Effector memory CD8-positive, alpha-beta T cell (primary cell): ENCODE results near the gene SF3B2.
"Not testable (repeated sequence)": the region's sequence is repeated elsewhere in the genome, so short reads cannot be mapped to it uniquely, and the experiment has no call there.

Experiments
- ATAC-seq: fragments of 150-1000 bp; cut with Tn5 transposase; replicated peaks from 2 replicates; pipeline ENCODE4 v1.10.0; 2021; ENCODE audit warnings: mild to moderate bottlenecking, moderate library complexity
- DNase-seq, 3 experiments: peaks; one replicate each; pipeline ENCODE4 v3.0.0; 2021
- H3K27ac Mint-ChIP-seq, 2 donors: one replicate each; pipeline ENCODE4 v1.8.0; 2022; ENCODE audit warnings: mild to moderate bottlenecking in 2 of 2, mixed read lengths in 2 of 2, moderate library complexity in 2 of 2
- H3K27me3 Mint-ChIP-seq, 2 donors: one replicate each; pipeline ENCODE4 v1.8.0; 2022; ENCODE audit warnings: mixed read lengths in 2 of 2
- H3K36me3 Mint-ChIP-seq: one replicate; pipeline ENCODE4 v1.8.0; 2022; ENCODE audit warnings: mild to moderate bottlenecking, moderate library complexity, mixed read lengths; ENCODE audit not compliant: insufficient read depth
- H3K4me1 Mint-ChIP-seq, 2 donors: one replicate each; pipeline ENCODE4 v1.8.0; 2022; ENCODE audit warnings: low read depth in 2 of 2, mixed read lengths in 2 of 2
- H3K4me3 Mint-ChIP-seq, 2 donors: one replicate each; pipeline ENCODE4 v1.8.0; 2022; ENCODE audit warnings: mild to moderate bottlenecking in 2 of 2, mixed read lengths in 2 of 2, moderate library complexity in 2 of 2
- H3K9me3 Mint-ChIP-seq, 2 donors: one replicate each; pipeline ENCODE4 v1.8.0; 2022; ENCODE audit warnings: mixed read lengths in 2 of 2

SF3B2 gene

DNA sequence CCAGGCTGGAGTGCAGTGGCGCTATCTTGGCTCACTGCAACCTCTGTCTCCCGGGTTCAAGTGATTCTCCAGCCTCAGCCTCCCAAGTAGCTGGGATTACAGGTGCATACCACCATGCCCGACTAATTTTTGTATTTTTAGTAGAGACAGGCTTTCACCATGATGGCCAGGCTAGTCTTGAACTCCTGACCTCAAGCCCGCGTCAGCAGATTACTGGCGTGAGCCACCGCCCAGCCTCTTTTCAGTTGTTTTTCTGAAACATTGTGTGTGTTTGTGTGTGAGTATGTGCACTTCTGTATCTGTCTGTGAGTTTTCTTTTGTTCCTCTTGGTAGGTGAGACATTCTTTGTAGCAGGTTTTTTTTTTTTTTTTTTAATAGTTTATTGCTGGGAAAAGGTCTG, 26.8 kb downstream of the SF3B2 start:
- peak overlapping the region; percentile 76 to 98 for H3K27ac Mint-ChIP-seq
- peak overlapping the region in 1 of 2 donors; percentile 87 for H3K4me3 Mint-ChIP-seq
- peaks cover 54 to 61% of the 10 kb centered on the region in 2 donors for H3K4me1 Mint-ChIP-seq
- H3K27me3 Mint-ChIP-seq, DNase-seq, ATAC-seq, H3K9me3 Mint-ChIP-seq: not testable (repeated sequence)
- peaks cover 32% of the 10 kb centered on the region for H3K36me3 Mint-ChIP-seq

DNA sequence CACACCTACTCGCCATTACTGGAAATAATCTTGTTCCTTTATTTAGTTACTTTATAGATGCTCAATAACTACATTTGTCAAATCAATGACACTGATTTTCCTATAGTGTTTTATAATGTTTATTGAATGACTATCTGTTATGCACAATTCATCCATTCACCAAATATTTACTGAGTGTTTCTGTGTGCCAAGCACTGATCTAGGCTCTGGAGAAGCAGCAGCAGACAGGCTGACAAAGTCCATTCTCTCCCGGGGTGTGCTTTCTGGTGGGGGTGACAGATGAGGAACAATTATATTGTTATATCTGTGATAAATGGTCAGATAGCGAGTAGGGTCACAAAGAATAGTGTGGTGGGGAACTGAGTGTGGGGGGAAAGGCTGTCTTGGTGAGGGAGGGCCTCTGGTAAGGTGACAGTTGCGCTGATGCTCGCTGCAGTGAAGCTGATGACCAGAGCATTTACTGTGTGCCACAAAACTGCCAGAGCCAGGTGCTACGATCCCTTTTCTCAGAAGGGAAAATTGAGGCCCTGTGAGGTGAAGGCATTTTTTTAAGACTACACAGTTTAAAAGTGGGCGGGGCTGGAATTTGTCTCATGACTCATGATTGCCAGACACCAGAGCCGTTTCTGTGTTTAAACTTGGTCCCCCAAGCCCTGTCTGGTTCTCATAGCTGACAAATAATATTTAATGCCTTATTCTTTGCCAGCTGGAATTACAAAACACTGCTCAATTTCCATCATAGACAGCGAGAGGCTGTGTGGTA, 28.1 kb downstream of the SF3B2 start:
- DNase-seq, result peak; percentile 46 to 61 (median 53)
- no peaks in the 10 kb centered on the region for H3K27me3 Mint-ChIP-seq

DNA sequence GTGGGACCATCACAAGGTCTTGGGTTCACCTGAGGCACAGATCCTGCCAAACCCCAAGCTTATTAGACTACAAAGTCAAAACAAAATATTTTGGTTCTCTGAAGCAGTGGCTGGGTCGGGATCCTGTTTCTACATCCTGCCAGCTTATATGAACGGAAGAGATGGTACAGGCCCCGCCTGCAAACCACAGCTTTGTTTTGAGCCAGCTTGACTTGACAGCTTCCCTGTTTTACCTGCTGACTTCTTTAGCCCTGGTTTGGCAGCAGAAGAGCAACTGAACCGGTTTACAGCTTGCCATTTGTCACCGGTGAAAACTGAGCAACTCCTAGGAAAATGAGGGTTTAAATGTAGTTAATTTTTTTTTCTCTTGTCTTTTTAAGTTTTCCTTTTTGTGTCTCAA, 29.3 kb downstream of the SF3B2 start:
- peak overlapping the region; percentile 76 to 98 for H3K27ac Mint-ChIP-seq
- peak overlapping the region; percentile 81 to 87 for H3K4me3 Mint-ChIP-seq
- peaks cover 57 to 71% of the 10 kb centered on the region in 2 donors for H3K4me1 Mint-ChIP-seq
- peaks cover 8% of the 10 kb centered on the region for H3K36me3 Mint-ChIP-seq
- no peaks in the 10 kb centered on the region for H3K9me3 Mint-ChIP-seq
- ATAC-seq (peak; percentile 97), DNase-seq (peak; percentile 63 to 67 (median 66))
- H3K27me3 Mint-ChIP-seq, result no peaks in the 10 kb centered on the region

More for the DNA sequence above, 28.1 kb downstream of the SF3B2 start:
- H3K4me3 Mint-ChIP-seq, result peak overlapping the region; percentile 81 to 87
- ATAC-seq, result peak; percentile 60
- peak overlapping the region; percentile 76 to 98 for H3K27ac Mint-ChIP-seq
- peaks cover 60 to 68% of the 10 kb centered on the region in 2 donors for H3K4me1 Mint-ChIP-seq
- peaks cover 19% of the 10 kb centered on the region for H3K36me3 Mint-ChIP-seq
- H3K9me3 Mint-ChIP-seq, result no peaks in the 10 kb centered on the region

DNA sequence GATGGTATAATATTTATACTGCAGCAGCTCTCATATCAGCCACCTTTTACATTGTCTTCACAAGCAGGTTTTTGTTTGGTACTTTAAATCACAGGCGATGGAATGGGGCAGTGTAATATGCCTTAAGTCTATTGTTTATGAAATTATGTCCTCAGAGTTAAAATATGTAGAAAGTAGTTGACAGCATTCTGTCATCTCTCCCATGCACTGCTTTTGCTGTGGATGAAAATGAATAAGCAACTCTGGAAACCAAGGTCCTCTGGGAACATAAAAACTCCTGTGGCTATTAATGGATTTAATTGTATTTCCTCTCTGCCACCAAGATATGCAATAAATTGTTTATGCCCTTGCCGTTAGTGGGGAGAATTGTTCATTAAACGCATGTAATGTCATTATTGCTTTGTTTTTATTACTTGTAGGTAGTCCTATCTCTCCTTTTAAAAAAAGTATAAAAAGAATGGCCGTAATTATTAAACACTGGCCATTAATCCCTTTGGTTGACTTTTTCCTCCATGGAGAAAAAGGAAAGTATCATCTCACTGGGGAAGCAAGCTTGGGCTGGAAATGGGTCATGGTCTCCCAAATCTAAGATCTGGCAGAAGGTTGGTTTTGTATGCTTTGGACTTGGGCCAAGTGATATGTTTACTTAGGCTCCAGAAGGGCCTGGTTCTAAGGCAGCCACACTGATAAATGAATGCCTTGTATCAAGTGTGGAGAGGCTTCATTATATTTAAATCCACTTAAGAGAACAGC, 31.0 kb downstream of the SF3B2 start:
- H3K27ac Mint-ChIP-seq, result peak overlapping the region; percentile 76 to 82
- H3K36me3 Mint-ChIP-seq, result no peaks in the 10 kb centered on the region
- DNase-seq (no peak), ATAC-seq (no peak)
- H3K27me3 Mint-ChIP-seq, result no peaks in the 10 kb centered on the region
- H3K4me1 Mint-ChIP-seq, result peaks cover 57 to 78% of the 10 kb centered on the region in 2 donors
- no peaks in the 10 kb centered on the region for H3K9me3 Mint-ChIP-seq
- H3K4me3 Mint-ChIP-seq, result peak overlapping the region in 1 of 2 donors; percentile 87

DNA sequence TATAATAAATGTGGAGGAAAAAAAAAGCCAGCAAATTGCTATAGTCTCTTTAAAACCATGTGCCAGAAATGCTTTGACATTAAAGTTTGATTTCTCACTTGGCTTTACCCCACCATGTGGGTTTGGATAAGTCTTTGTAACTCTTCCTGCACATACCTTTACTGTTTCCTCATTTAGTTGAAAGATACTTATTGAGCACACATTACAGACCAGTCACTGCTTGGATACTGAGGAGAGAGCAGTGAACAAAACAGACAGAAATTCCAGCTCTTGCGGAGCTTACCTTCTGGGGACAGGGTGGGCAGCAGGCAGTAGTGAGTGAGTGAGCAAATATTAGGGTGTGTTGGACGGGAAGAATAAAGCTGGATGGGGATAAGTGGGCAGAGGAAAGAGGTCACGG, 31.6 kb downstream of the SF3B2 start:
- H3K27ac Mint-ChIP-seq, result peak overlapping the region; percentile 76 to 82
- no peaks in the 10 kb centered on the region for H3K36me3 Mint-ChIP-seq
- no peaks in the 10 kb centered on the region for H3K9me3 Mint-ChIP-seq
- peaks cover 57 to 77% of the 10 kb centered on the region in 2 donors for H3K4me1 Mint-ChIP-seq
- no peak for DNase-seq
- no peak for ATAC-seq
- peak overlapping the region; percentile 2 to 87 for H3K4me3 Mint-ChIP-seq
- no peaks in the 10 kb centered on the region for H3K27me3 Mint-ChIP-seq

DNA sequence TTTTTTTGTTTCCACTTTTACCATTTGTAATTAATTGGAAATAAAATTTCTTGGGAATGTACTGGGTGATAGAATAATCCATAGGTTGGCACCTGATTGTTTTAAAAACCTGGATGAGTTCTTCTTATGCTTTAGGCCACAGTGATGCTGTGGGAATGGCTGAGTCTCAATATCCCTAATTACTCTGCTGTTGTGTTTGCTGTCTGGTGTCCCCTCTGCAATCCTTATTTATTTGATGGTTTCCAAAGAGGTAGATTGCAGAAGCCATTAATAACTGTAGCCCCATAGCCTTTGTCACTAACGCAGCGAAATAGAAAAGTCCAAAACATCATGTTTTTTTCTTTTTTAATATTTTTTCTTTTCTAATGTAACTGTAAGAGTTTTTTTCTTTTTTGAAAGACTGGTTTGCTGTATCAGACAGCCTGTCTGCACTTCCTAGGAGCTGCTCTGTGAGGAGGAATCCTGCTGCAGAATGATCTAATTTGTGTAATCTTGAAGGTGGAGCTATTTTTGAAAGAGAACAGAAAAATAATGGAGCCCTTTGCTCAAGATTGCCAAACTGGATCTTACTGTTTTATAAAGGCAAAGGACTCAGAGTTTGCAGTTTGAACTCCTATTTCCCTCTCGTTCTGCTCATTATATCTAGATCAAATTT, 32.8 kb downstream of the SF3B2 start:
- H3K4me1 Mint-ChIP-seq, result peaks cover 48 to 67% of the 10 kb centered on the region in 2 donors
- H3K4me3 Mint-ChIP-seq, result peak overlapping the region in 1 of 2 donors; percentile 35
- no peak for ATAC-seq

DNA sequence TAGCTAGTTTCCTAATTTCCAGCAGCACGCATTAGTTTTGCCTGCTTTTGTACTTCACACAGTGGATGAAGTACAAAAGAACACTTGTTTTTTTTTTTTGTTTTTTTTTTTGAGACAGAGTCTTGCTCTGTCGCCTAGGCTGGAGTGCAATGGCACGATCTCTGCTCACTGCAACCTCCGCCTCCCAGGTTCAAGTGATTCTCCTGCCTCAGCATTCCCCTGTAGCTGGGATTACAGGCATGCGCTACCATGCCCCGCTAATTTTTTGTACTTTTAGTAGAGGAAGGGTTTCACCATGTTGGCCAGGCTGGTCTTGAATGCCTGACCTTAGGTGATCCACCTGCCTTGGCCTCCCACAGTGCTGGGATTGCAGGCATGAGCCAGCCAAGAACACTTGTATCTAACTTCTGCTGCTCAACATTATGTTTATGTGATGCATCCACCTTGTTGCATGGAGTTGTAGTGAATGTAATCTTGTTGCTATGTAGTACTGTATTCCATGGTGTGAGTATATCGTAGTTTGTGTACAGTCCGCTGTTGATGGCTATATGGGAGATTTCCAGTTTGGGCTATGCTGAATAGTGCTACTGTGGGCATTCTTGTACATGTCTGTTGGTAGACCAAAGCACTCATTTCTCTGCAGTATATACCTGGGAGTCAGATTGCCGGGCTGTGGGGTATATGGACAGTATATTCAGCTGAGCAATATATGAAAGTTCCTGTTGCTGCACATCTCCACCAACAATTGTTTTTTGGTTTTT, 35.2 kb downstream of the SF3B2 start:
- H3K9me3 Mint-ChIP-seq, result no peaks in the 10 kb centered on the region
- no peaks in the 10 kb centered on the region for H3K27me3 Mint-ChIP-seq
- H3K36me3 Mint-ChIP-seq, result peaks cover 10% of the 10 kb centered on the region
- ATAC-seq, result no peak
- DNase-seq, result no peak
- peak overlapping the region; percentile 46 to 54 for H3K27ac Mint-ChIP-seq
- no peak overlapping the region for H3K4me3 Mint-ChIP-seq
- H3K4me1 Mint-ChIP-seq, result peaks cover 30 to 54% of the 10 kb centered on the region in 2 donors

More for the DNA sequence above, 32.8 kb downstream of the SF3B2 start:
- Mint-ChIP-seq H3K9me3 (no peaks in the 10 kb centered on the region), H3K27me3 (no peaks in the 10 kb centered on the region), H3K36me3 (no peaks in the 10 kb centered on the region), H3K27ac (peak overlapping the region; percentile 76 to 82)
- DNase-seq, result no peak

DNA sequence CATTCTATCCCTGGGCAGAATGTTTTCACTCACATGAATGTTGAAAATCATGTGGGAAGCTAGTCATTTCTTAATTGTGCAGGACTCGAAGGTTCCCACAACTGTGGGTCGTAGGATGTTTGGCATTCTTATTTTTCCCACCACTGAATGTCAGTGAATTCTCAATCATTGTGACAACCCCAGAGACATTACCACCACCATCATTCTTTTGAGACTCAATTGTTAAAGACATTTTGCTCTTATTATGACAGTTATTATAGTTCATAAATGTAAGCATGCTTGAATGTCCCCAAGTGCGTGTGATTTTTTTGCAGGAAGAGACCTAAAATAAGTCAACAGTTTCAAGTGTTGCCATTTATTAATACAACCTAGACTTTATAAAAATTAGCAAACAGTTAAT, 36.9 kb downstream of the SF3B2 start:
- DNase-seq, result no peak
- peak overlapping the region in 1 of 2 donors; percentile 55 for H3K27ac Mint-ChIP-seq
- peaks cover 20 to 40% of the 10 kb centered on the region in 2 donors for H3K4me1 Mint-ChIP-seq

DNA sequence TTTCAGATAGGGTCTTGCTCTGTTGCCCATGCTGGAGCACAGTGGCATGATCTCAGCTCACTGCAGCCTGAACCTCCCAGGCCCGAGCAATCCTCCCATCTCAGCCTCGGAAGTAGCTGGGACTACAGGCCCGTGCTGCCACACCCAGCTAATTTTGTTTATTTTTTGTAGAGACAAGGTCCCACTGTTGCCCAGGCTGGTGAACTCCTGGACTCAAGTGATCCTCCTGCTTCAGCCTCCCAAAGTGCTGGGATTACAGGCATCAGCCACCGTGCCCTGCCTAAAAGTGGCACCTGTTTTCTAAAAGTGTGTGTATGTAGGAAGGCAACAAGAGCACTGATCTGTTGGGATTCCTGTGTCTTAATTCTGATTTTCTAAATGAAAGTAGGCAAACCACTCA, 38.1 kb downstream of the SF3B2 start:
- H3K4me3 Mint-ChIP-seq, result peak overlapping the region in 1 of 2 donors; percentile 9
- no peaks in the 10 kb centered on the region for H3K9me3 Mint-ChIP-seq
- peaks cover 13% of the 10 kb centered on the region for H3K36me3 Mint-ChIP-seq
- no peaks in the 10 kb centered on the region for H3K27me3 Mint-ChIP-seq
- H3K4me1 Mint-ChIP-seq, result peaks cover 15 to 28% of the 10 kb centered on the region in 2 donors
- H3K27ac Mint-ChIP-seq, result peak overlapping the region in 1 of 2 donors; percentile 72
- DNase-seq (no peak), ATAC-seq (no peak)

More for the DNA sequence above, 36.9 kb downstream of the SF3B2 start:
- H3K36me3 Mint-ChIP-seq, result peaks cover 13% of the 10 kb centered on the region
- no peak overlapping the region for H3K4me3 Mint-ChIP-seq
- H3K9me3 Mint-ChIP-seq, result no peaks in the 10 kb centered on the region
- H3K27me3 Mint-ChIP-seq, result no peaks in the 10 kb centered on the region
- no peak for ATAC-seq

DNA sequence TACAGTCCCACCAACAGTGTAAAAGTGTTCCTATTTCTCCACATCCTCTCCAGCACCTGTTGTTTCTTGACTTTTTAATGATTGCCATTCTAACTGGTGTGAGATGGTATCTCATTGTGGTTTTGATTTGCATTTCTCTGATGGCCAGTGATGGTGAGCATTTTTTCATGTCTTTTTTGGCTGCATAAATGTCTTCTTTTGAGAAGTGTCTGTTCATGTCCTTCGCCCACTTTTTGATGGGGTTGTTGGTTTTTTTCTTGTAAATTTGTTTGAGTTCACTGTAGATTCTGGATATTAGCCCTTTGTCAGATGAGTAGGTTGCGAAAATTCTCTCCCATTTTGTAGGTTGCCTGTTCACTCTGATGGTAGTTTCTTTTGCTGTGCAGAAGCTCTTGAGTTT, 40.0 kb downstream of the SF3B2 start:
- not testable (repeated sequence) for H3K4me3 Mint-ChIP-seq, ATAC-seq, DNase-seq, H3K27ac Mint-ChIP-seq, H3K9me3 Mint-ChIP-seq, H3K27me3 Mint-ChIP-seq
- peaks cover 16% of the 10 kb centered on the region for H3K36me3 Mint-ChIP-seq
- peaks cover 17 to 28% of the 10 kb centered on the region in 2 donors for H3K4me1 Mint-ChIP-seq

DNA sequence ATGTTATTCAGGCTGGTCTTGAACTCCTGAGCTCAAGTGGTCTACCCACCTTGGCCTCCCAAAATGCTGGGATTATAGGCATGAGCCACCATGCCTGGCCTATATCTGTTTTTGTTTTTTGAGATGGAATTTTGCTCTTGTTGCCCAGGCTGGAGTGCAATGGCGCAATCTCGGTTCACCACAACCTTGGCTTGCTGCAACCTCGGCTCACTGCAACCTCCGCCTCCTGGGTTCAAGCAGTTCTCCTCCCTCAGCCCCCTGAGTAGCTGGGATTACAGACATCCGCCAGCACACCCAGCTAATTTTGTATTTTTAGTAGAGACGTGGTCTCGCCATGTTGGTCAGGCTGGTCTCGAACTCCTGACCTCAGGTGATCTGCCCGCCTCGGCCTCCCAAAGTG, 47.6 kb downstream of the SF3B2 start:
- peaks cover 16% of the 10 kb centered on the region for H3K36me3 Mint-ChIP-seq
- H3K9me3 Mint-ChIP-seq, H3K27me3 Mint-ChIP-seq, ATAC-seq, DNase-seq: not testable (repeated sequence)
- peak overlapping the region in 1 of 2 donors; percentile 89 for H3K4me3 Mint-ChIP-seq
- peaks cover 33 to 43% of the 10 kb centered on the region in 2 donors for H3K4me1 Mint-ChIP-seq
- peak overlapping the region; percentile 91 to 92 for H3K27ac Mint-ChIP-seq

DNA sequence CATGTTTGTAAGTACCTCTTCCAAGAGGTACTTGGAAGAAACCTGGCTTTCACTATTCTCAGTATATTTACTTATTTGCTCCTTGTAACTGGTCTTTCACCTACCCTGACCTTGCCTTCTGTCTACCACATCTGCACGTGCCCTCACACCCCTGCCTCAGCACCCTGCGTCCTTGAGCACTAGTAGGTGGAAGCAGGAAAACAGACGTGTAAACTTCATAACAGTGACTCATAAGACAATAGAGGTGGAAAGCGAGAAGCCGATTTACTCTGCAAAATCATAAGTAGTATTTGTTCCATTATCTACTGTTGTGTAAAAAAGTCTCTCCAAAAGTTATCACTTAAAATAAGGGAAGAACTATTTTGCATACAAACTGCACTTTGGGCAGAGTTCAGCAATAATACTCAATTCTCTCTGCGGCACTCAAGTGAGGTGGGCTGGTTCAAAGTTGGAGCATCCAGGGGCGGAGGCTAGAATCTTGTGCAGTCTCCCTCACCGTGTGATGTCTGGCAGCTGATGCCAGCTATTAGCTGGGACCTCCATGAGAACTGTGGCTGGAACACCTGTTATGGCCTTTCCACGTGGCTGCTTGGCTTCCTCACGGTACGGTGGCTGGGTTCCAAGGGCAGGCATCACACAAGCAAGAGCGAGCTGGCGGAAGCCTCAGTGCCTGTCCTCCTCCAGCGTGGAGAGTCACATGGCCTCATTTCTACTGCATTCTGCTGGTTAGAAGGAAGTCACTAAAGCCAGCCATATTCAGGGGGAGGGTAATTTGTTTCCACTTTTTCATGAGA, 48.3 kb downstream of the SF3B2 start:
- H3K27ac Mint-ChIP-seq, result peak overlapping the region; percentile 91 to 92
- peaks cover 38 to 50% of the 10 kb centered on the region in 2 donors for H3K4me1 Mint-ChIP-seq
- H3K9me3 Mint-ChIP-seq, result no peaks in the 10 kb centered on the region
- H3K36me3 Mint-ChIP-seq, result peaks cover 16% of the 10 kb centered on the region
- ATAC-seq, result peak; percentile 95
- H3K4me3 Mint-ChIP-seq, result peak overlapping the region; percentile 83 to 89
- DNase-seq, result peak; percentile 55 to 57 (median 56)
- no peaks in the 10 kb centered on the region for H3K27me3 Mint-ChIP-seq
